ENCODE data around the gene PDXK.

PDXK gene

GRCh38 chr21:43764576-43765495, 45.9 kb downstream of the PDXK start:
- DNase-seq (ENCODE audit: low spot score), result no peak

- no peak for DNase-seq (ENCODE audit: low spot score)
These were observed 48.0 kb downstream of the PDXK start for GRCh38 chr21:43766734-43767497.

- no peak for DNase-seq (ENCODE audit: low spot score)
These were observed 48.6 kb downstream of the PDXK start for GRCh38 chr21:43767498-43767983.

- peak; percentile 52 for DNase-seq (ENCODE audit: low spot score)
These were observed 49.3 kb downstream of the PDXK start for GRCh38 chr21:43767984-43768867.

GRCh38 chr21:43768868-43769167, 49.9 kb downstream of the PDXK start:
- no peak for DNase-seq (ENCODE audit: low spot score)

GRCh38 chr21:43769325-43769958, 50.5 kb downstream of the PDXK start:
- no peak for DNase-seq (ENCODE audit: low spot score)

- DNase-seq (ENCODE audit: low spot score), result no peak
These were observed 51.2 kb downstream of the PDXK start for GRCh38 chr21:43770066-43770655.

GRCh38 chr21:43771199-43771675, 52.3 kb downstream of the PDXK start:
- DNase-seq (ENCODE audit: low spot score), result no peak

- DNase-seq (ENCODE audit: low spot score), result no peak
These were observed 52.9 kb downstream of the PDXK start for GRCh38 chr21:43771698-43772424.

- DNase-seq (ENCODE audit: low spot score), result no peak
These were observed 53.5 kb downstream of the PDXK start for GRCh38 chr21:43772425-43772821.

- DNase-seq (ENCODE audit: low spot score), result no peak
These were observed 55.2 kb downstream of the PDXK start for GRCh38 chr21:43774163-43774562.

GRCh38 chr21:43775190-43775589, 56.3 kb downstream of the PDXK start:
- DNase-seq (ENCODE audit: low spot score), result no peak

- DNase-seq (ENCODE audit: low spot score), result peak; percentile 83
These were observed 57.0 kb downstream of the PDXK start, which contains the start of gene CSTB for GRCh38 chr21:43775795-43776430. TSS of gene CSTB (minus strand) at chr21:43776308. CDS start at chr21:43776269, 39 bp downstream.

GRCh38 chr21:43777953-43778352, 59.0 kb downstream of the PDXK start:
- no peak for DNase-seq (ENCODE audit: low spot score)

GRCh38 chr21:43778469-43779335, 59.8 kb downstream of the PDXK start:
- DNase-seq (ENCODE audit: low spot score), result no peak

- DNase-seq (ENCODE audit: low spot score), result no peak
These were observed 60.7 kb downstream of the PDXK start for GRCh38 chr21:43779660-43780059.

GRCh38 chr21:43781846-43782245, 62.9 kb downstream of the PDXK start:
- no peak for DNase-seq (ENCODE audit: low spot score)

GRCh38 chr21:43782431-43783097, 63.6 kb downstream of the PDXK start:
- no peak for DNase-seq (ENCODE audit: low spot score)

Measured in hepatic stellate cell (primary cell).